Measurements from ENCODE around the gene PADI3. TPM values are rescaled to one million over a fixed set of nuclear protein-coding genes. Genes with fewer than 3 reads are reported as not detected.

Gene PADI3
- total and polyA plus RNA-seq, 2 of the 4 experiments (the other 2 are of a cell fraction), result not detected

DNA sequence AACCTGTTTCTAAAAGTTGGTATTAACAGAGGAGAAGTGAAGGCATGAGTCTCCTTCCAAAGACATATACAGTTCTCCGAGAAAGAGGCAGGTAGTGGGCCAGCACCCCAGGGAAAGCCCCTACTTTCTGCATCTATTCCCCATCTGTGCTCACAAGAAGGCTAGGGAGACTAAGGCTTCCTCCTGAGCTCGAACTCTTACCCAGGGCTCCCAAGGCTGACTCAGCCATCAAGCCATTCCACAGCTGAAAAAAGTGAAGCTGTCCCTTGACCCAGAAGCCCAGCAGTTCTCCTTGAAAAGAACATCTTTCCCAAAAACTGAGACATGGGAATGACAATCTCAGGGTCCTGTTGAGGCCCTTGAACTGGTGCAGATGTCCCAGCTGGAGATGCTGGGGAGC is 1.9 kb upstream of the PADI3 start:
- no peak overlapping the region for H3K23ac ChIP-seq (ENCODE audit: low read depth, low read length)
- CTCF ChIA-PET, result interaction anchor here (1.4 kb wide), 1 partner anchor 121 kb away, joined by 4 read pairs; no protein-coding TSS in a partner anchor
- H2AK5ac ChIP-seq (ENCODE audit: low read depth, low read length), result no peak overlapping the region
- H4K20me1 ChIP-seq (ENCODE audit: insufficient read depth, low read length), result no peaks in the 10 kb centered on the region
- H3K9me3 ChIP-seq (ENCODE audit: control insufficient read depth, insufficient read depth, low read length), result no peaks in the 10 kb centered on the region
- H2BK15ac ChIP-seq (ENCODE audit: low read depth, low read length), result no peak overlapping the region
- no peaks in the 10 kb centered on the region for H3K79me1 ChIP-seq (ENCODE audit: low read depth in 1 of 2, low read length in 2 of 2)
- H3K4me3 ChIP-seq (ENCODE audit: insufficient read depth, low read depth, low read length), result no peak overlapping the region
- ATAC-seq (ENCODE audit: low read depth) (no peak), DNase-seq (peak; percentile 13)
- H4K8ac ChIP-seq (ENCODE audit: low read depth in 2 of 2, low read length in 2 of 2), result no peak overlapping the region
- H3K14ac ChIP-seq (replicated peaks; ENCODE audit: low read depth, low read length), result no peak overlapping the region
- H4K91ac ChIP-seq (ENCODE audit: insufficient read depth, low read depth, low read length), result no peak overlapping the region
- H3K4me2 ChIP-seq (ENCODE audit: low read depth, low read length), result no peak overlapping the region
- in situ Hi-C loops (cut with MboI; ENCODE audit: low sequenced_read_pairs), result no loop called here
- intact Hi-C loops (cut with micrococcal nuclease), result loop anchor here (5.0 kb wide), 1 partner anchor 85 kb away; no protein-coding TSS in a partner anchor
- BruUV-seq (replicated peaks), result no TSS peak
- no peak overlapping the region for H2BK5ac ChIP-seq (ENCODE audit: low read depth, low read length, poor library complexity, severe bottlenecking)
- TF ChIP-seq CEBPB (IDR thresholded peaks at IDR 0.05; ENCODE audit: low read depth, low read length) (no peak), CHD1 (IDR thresholded peaks at IDR 0.05; ENCODE audit: low read depth, low read length) (no peak), RCOR1 (IDR thresholded peaks at IDR 0.05; ENCODE audit: insufficient replicate concordance, low read length) (no peak)
- H3K9ac ChIP-seq (ENCODE audit: low read depth, low read length), result no peak overlapping the region
- no peak overlapping the region for H2AFZ ChIP-seq (replicated peaks; ENCODE audit: low read length, poor library complexity)
- H3K36me3 ChIP-seq (ENCODE audit: control insufficient read depth, insufficient read depth, low read length), result no peaks in the 10 kb centered on the region
- dilution Hi-C loops (cut with HindIII; ENCODE audit: low sequenced_read_pairs, unreplicated experiment), result no loop called here
- no peak overlapping the region for H2BK120ac ChIP-seq (ENCODE audit: low read depth, low read length)
- H3K9me1 ChIP-seq (ENCODE audit: insufficient read depth, low read length), result peaks cover 9% of the 10 kb centered on the region; the same call in 1 of the 2 replicates
- no CpG with 5 or more reads among the region's 2 CpGs for WGBS, 2 experiments (ENCODE audit: extremely low coverage in 2 of 2, insufficient read length in 1 of 2)
- H3K18ac ChIP-seq (ENCODE audit: low read depth, low read length), result no peak overlapping the region
- H4K5ac ChIP-seq (ENCODE audit: low read depth, low read length), result no peak overlapping the region
- H3K4me1 ChIP-seq (ENCODE audit: control insufficient read depth, insufficient read depth, low read length), result peaks cover 1% of the 10 kb centered on the region; the same call in 1 of the 2 replicates
- H2BK20ac ChIP-seq (ENCODE audit: low read depth, low read length), result no peak overlapping the region
- POLR2A ChIA-PET (ENCODE audit: unreplicated experiment), result no interaction called here
- H3K4ac ChIP-seq (ENCODE audit: low read depth, low read length), result no peak overlapping the region
- no peak overlapping the region for H2AK9ac ChIP-seq (replicated peaks; ENCODE audit: low read depth, low read length, poor library complexity)
- peaks cover 10% of the 10 kb centered on the region for H3K27me3 ChIP-seq (ENCODE audit: control insufficient read depth, insufficient read depth, low read length)
- no peak overlapping the region for H3K27ac ChIP-seq (ENCODE audit: insufficient read depth, low read length)
- H3K56ac ChIP-seq (ENCODE audit: extremely low read depth, insufficient read depth, low read length), result no peak overlapping the region
